DND-41 (cell line): Measurements from ENCODE around the gene NPC2.

Experiments
- ATAC-seq: fragments of 200-7000 bp; cut with Tn5 transposase; 3 replicates; pipeline ENCODE4 v1.9.1; 2021; ENCODE audit warnings: low read depth; ENCODE audit not compliant: insufficient read depth
- DNase-seq: peaks from one replicate; pipeline ENCODE4 v3.0.0-alpha.2; 2020
- H2AFZ ChIP-seq: 2 replicates; pipeline ENCODE4 v1.6.0; 2012; ENCODE audit warnings: low read depth, low read length
- H3K27ac ChIP-seq: 2 replicates; pipeline ENCODE4 v1.5.1; 2012; ENCODE audit warnings: low read length, inconsistent platforms
- H3K27me3 ChIP-seq: fragments of 200-600 bp; sonication (generic); 2 replicates; pipeline ENCODE4 v1.6.0; 2012; ENCODE audit warnings: low read length, mild to moderate bottlenecking, inconsistent platforms; ENCODE audit not compliant: insufficient read depth, poor library complexity
- H3K36me3 ChIP-seq: 2 replicates; pipeline ENCODE4 v1.5.1; 2012; ENCODE audit warnings: low read length, inconsistent platforms; ENCODE audit not compliant: insufficient read depth
- H3K4me1 ChIP-seq: 2 replicates; pipeline ENCODE4 v1.5.1; 2012; ENCODE audit warnings: mild to moderate bottlenecking, low read length; ENCODE audit not compliant: insufficient read depth
- H3K4me2 ChIP-seq: 2 replicates; pipeline ENCODE4 v1.6.0; 2012; ENCODE audit warnings: mild to moderate bottlenecking, moderate library complexity, low read length, inconsistent platforms; ENCODE audit not compliant: insufficient read depth
- H3K4me3 ChIP-seq, 2 experiments: fragments of 200-600 bp in 1 of 2; shearing (Covaris generic) in 1 of 2; 2 replicates each; pipeline ENCODE4 v1.5.1; 2012 to 2016; ENCODE audit warnings: inconsistent platforms in 2 of 2, low read length in 2 of 2, mild to moderate bottlenecking in 2 of 2, low read depth in 1 of 2, moderate library complexity in 1 of 2
- H3K79me2 ChIP-seq: 2 replicates; pipeline ENCODE4 v1.6.0; 2012; ENCODE audit warnings: low read length, inconsistent platforms; ENCODE audit not compliant: insufficient read depth
- H3K9ac ChIP-seq: 2 replicates; pipeline ENCODE4 v1.6.0; 2012; ENCODE audit warnings: low read depth, mild to moderate bottlenecking, inconsistent platforms, low read length, moderate library complexity
- H3K9me3 ChIP-seq: 2 replicates; pipeline ENCODE4 v1.5.1; 2012; ENCODE audit warnings: low read length, moderate library complexity, mild to moderate bottlenecking, inconsistent platforms; ENCODE audit not compliant: insufficient read depth, severe bottlenecking
- H4K20me1 ChIP-seq: 2 replicates; pipeline ENCODE4 v1.6.0; 2012; ENCODE audit warnings: low read length; ENCODE audit not compliant: insufficient read depth
- CTCF ChIP-seq: IDR thresholded peaks from 2 replicates; pipeline ENCODE4 v1.5.1; 2012; ENCODE audit warnings: borderline replicate concordance, low read length, moderate library complexity, mild to moderate bottlenecking; ENCODE audit not compliant: poor library complexity, severe bottlenecking; ENCODE audit errors: extremely low read depth
- EZH2 ChIP-seq: IDR thresholded peaks from 3 replicates; pipeline ENCODE4 v1.6.1; 2012; ENCODE audit warnings: borderline replicate concordance, low read depth, mild to moderate bottlenecking, moderate library complexity, low read length, inconsistent platforms; ENCODE audit not compliant: severe bottlenecking

The NPC2 gene

GRCh38 chr14:74524076-74524811, 31.1 kb upstream of the NPC2 start:
- H3K27ac ChIP-seq = no peak overlapping the region
- no peaks in the 10 kb centered on the region for H3K9me3 ChIP-seq
- H3K4me2 ChIP-seq = no peak overlapping the region

GRCh38 chr14:74522740-74523139, 29.6 kb upstream of the NPC2 start:
- no peak overlapping the region for H3K9ac ChIP-seq
- ATAC-seq = no peak
- H3K4me1 ChIP-seq = no peaks in the 10 kb centered on the region
- H3K27me3 ChIP-seq = peaks cover 6% of the 10 kb centered on the region
- H3K27ac ChIP-seq = no peak overlapping the region
- H3K4me2 ChIP-seq = no peak overlapping the region
- H3K4me3 ChIP-seq = no peak overlapping the region
- no peaks in the 10 kb centered on the region for H3K79me2 ChIP-seq
- no peak overlapping the region for H2AFZ ChIP-seq
- H4K20me1 ChIP-seq = peaks cover 4% of the 10 kb centered on the region; the same call in 1 of the 2 replicates
- no peak for TF ChIP-seq CTCF
- TF ChIP-seq EZH2 = no peak
- no peaks in the 10 kb centered on the region for H3K36me3 ChIP-seq
- H3K9me3 ChIP-seq = no peaks in the 10 kb centered on the region
- DNase-seq = no peak

More at GRCh38 chr14:74524076-74524811, 31.1 kb upstream of the NPC2 start:
- DNase-seq (no peak), ATAC-seq (no peak)
- TF ChIP-seq CTCF (no peak), EZH2 (no peak)
- no peak overlapping the region for H3K4me3 ChIP-seq
- peaks cover 4% of the 10 kb centered on the region; the same call in 1 of the 2 replicates for H4K20me1 ChIP-seq
- H3K79me2 ChIP-seq = no peaks in the 10 kb centered on the region
- H3K27me3 ChIP-seq = peaks cover 6% of the 10 kb centered on the region
- no peak overlapping the region for H3K9ac ChIP-seq
- no peaks in the 10 kb centered on the region for H3K36me3 ChIP-seq
- H2AFZ ChIP-seq = no peak overlapping the region
- no peaks in the 10 kb centered on the region for H3K4me1 ChIP-seq

- Histone ChIP-seq H3K9ac (no peak overlapping the region), H3K4me1 (no peaks in the 10 kb centered on the region), H4K20me1 (peaks cover 4% of the 10 kb centered on the region; the same call in 1 of the 2 replicates), H3K36me3 (no peaks in the 10 kb centered on the region), H3K4me3 (no peak overlapping the region), H3K27ac (no peak overlapping the region), H3K27me3 (peaks cover 6% of the 10 kb centered on the region), H3K9me3 (no peaks in the 10 kb centered on the region), H3K4me2 (no peak overlapping the region), H2AFZ (no peak overlapping the region), H3K79me2 (no peaks in the 10 kb centered on the region)
- ATAC-seq (no peak), DNase-seq (no peak)
- TF ChIP-seq EZH2 = no peak
- no peak for TF ChIP-seq CTCF
Measured at GRCh38 chr14:74521756-74522155, 28.7 kb upstream of the NPC2 start.
